Mesothelial cell of epicardium (in vitro differentiated cells): ENCODE measurements around the gene S1PR2. TPM values are rescaled to one million over a fixed set of nuclear protein-coding genes. Genes with fewer than 3 reads are reported as not detected.

ENCODE experiments used
- DNase-seq, 2 experiments: peaks; one replicate each; pipeline ENCODE4 v3.0.0; 2021; ENCODE audit warnings: low spot score in 2 of 2; ENCODE audit not compliant: unreplicated experiment in 2 of 2
- H3K27ac Mint-ChIP-seq: 2 replicates; pipeline ENCODE4 v1.8.0; 2021; ENCODE audit warnings: mixed read lengths
- H3K27me3 Mint-ChIP-seq: 2 replicates; pipeline ENCODE4 v1.8.0; 2021; ENCODE audit warnings: low read depth, mixed read lengths
- H3K36me3 Mint-ChIP-seq: 2 replicates; pipeline ENCODE4 v1.8.0; 2021; ENCODE audit warnings: mixed read lengths
- H3K4me1 Mint-ChIP-seq: 2 replicates; pipeline ENCODE4 v1.8.0; 2021; ENCODE audit warnings: mixed read lengths
- H3K4me3 Mint-ChIP-seq: 2 replicates; pipeline ENCODE4 v1.8.0; 2021; ENCODE audit warnings: mild to moderate bottlenecking, moderate library complexity, mixed read lengths
- H3K9me3 Mint-ChIP-seq: 2 replicates; pipeline ENCODE4 v1.8.0; 2021; ENCODE audit warnings: mixed read lengths
- CTCF ChIP-seq: fragments of 200-600 bp; sonication (generic); IDR thresholded peaks from one replicate; pipeline ENCODE4 v1.5.0; 2021; ENCODE audit warnings: antibody characterized with exemption; ENCODE audit not compliant: unreplicated experiment
- total RNA-seq: library from RNA; stranded (reverse); gene quantifications from 3 replicates; pipeline ENCODE4 v1.2.1, GENCODE V29; 2021

The S1PR2 gene
- total RNA-seq, 1 donor from 2014 or later = 34.9 TPM

- DNase-seq = peak; percentile 58 to 70
- peak overlapping the region; percentile 86 for H3K4me3 Mint-ChIP-seq
- peak overlapping the region; percentile 93 for H3K27ac Mint-ChIP-seq
- H3K9me3 Mint-ChIP-seq = no peaks in the 10 kb centered on the region
- H3K4me1 Mint-ChIP-seq = peaks cover 16% of the 10 kb centered on the region
- no peaks in the 10 kb centered on the region for H3K27me3 Mint-ChIP-seq
- TF ChIP-seq CTCF = no peak
- H3K36me3 Mint-ChIP-seq = no peaks in the 10 kb centered on the region
These were observed 814 bp downstream of the S1PR2 start for GRCh38 chr19:10230173-10230860.

- no peak for DNase-seq
- H3K27ac Mint-ChIP-seq = peak overlapping the region; percentile 50
- H3K9me3 Mint-ChIP-seq = no peaks in the 10 kb centered on the region
- H3K36me3 Mint-ChIP-seq = peaks cover 5% of the 10 kb centered on the region
- H3K4me3 Mint-ChIP-seq = peak overlapping the region; percentile 86
- H3K4me1 Mint-ChIP-seq = peaks cover 16% of the 10 kb centered on the region
- no peaks in the 10 kb centered on the region for H3K27me3 Mint-ChIP-seq
- no peak for TF ChIP-seq CTCF
These were observed 2.2 kb downstream of the S1PR2 start for GRCh38 chr19:10228920-10229319.

- peak overlapping the region; percentile 21 for H3K27ac Mint-ChIP-seq
- H3K4me3 Mint-ChIP-seq = no peak overlapping the region
These were observed 2.7 kb downstream of the S1PR2 start for GRCh38 chr19:10228393-10228792.

GRCh38 chr19:10227026-10227971 lies 3.8 kb downstream of the S1PR2 start:
- TF ChIP-seq CTCF = peak; percentile 28
- Mint-ChIP-seq H3K27ac (peak overlapping the region; percentile 64), H3K36me3 (peaks cover 9% of the 10 kb centered on the region), H3K27me3 (no peaks in the 10 kb centered on the region), H3K4me1 (peaks cover 16% of the 10 kb centered on the region), H3K9me3 (no peaks in the 10 kb centered on the region), H3K4me3 (no peak overlapping the region)
- DNase-seq = no peak

More at GRCh38 chr19:10228393-10228792, 2.7 kb downstream of the S1PR2 start:
- Mint-ChIP-seq H3K36me3 (peaks cover 6% of the 10 kb centered on the region), H3K9me3 (no peaks in the 10 kb centered on the region), H3K4me1 (peaks cover 16% of the 10 kb centered on the region), H3K27me3 (no peaks in the 10 kb centered on the region)
- DNase-seq = no peak
- TF ChIP-seq CTCF = no peak

GRCh38 chr19:10226376-10227025 lies 4.6 kb downstream of the S1PR2 start:
- peaks cover 16% of the 10 kb centered on the region for H3K4me1 Mint-ChIP-seq
- H3K27me3 Mint-ChIP-seq = no peaks in the 10 kb centered on the region
- TF ChIP-seq CTCF = no peak
- peak overlapping the region; percentile 95 for H3K27ac Mint-ChIP-seq
- peaks cover 12% of the 10 kb centered on the region for H3K36me3 Mint-ChIP-seq
- H3K4me3 Mint-ChIP-seq = peak overlapping the region; percentile 11
- H3K9me3 Mint-ChIP-seq = no peaks in the 10 kb centered on the region
- peak; percentile 31 to 47 for DNase-seq
